GM23338 (cell line): ENCODE data around the gene PDE4B. TPM values are rescaled to one million over a fixed set of nuclear protein-coding genes. Genes with fewer than 3 reads are reported as not detected.

Experiments used
- ATAC-seq: fragments of 200-7000 bp; cut with Tn5 transposase; 3 replicates; pipeline ENCODE4 v1.9.1; 2020
- DNase-seq: peaks from one replicate; pipeline ENCODE4 v3.0.0-alpha.2; 2015; ENCODE audit warnings: low spot score
- H2AFZ ChIP-seq: fragments of 200-600 bp; sonication (generic); 2 replicates; pipeline ENCODE4 v1.8.0; 2016; ENCODE audit warnings: antibody characterized with exemption, mild to moderate bottlenecking, moderate library complexity
- H3F3A ChIP-seq: fragments of 200-600 bp; sonication (generic); replicated peaks from 2 replicates; pipeline ENCODE4 v1.8.0; 2017; ENCODE audit warnings: antibody characterized with exemption, mixed run types, low read depth
- H3K27ac ChIP-seq: fragments of 200-600 bp; sonication (generic); 2 replicates; pipeline ENCODE4 v1.6.1; 2016; ENCODE audit warnings: low read depth
- H3K27me3 ChIP-seq: fragments of 200-600 bp; sonication (generic); 2 replicates; pipeline ENCODE4 v1.8.0; 2016; ENCODE audit warnings: mild to moderate bottlenecking, mixed run types, moderate library complexity; ENCODE audit not compliant: insufficient read depth
- H3K36me3 ChIP-seq: fragments of 200-600 bp; sonication (generic); 2 replicates; pipeline ENCODE4 v1.8.0; 2016; ENCODE audit warnings: mild to moderate bottlenecking; ENCODE audit not compliant: insufficient read depth
- H3K4me1 ChIP-seq: fragments of 200-600 bp; sonication (generic); 2 replicates; pipeline ENCODE4 v1.8.0; 2016; ENCODE audit warnings: mild to moderate bottlenecking, moderate library complexity; ENCODE audit not compliant: insufficient read depth
- H3K4me2 ChIP-seq: fragments of 200-600 bp; sonication (generic); 2 replicates; pipeline ENCODE4 v1.7.1; 2017; ENCODE audit warnings: mixed run types
- H3K4me3 ChIP-seq: fragments of 200-600 bp; sonication (generic); 2 replicates; pipeline ENCODE4 v1.6.1; 2016; ENCODE audit warnings: mixed run types
- H3K79me2 ChIP-seq: fragments of 200-600 bp; sonication (generic); replicated peaks from 2 replicates; pipeline ENCODE4 v1.8.0; 2017; ENCODE audit warnings: mild to moderate bottlenecking; ENCODE audit not compliant: insufficient read depth
- H3K9me2 ChIP-seq: fragments of 200-600 bp; sonication (generic); 2 replicates; pipeline ENCODE4 v1.8.0; 2017; ENCODE audit not compliant: insufficient read depth
- H4K20me1 ChIP-seq: fragments of 200-600 bp; sonication (generic); replicated peaks from 2 replicates; pipeline ENCODE4 v1.8.0; 2017; ENCODE audit warnings: mild to moderate bottlenecking; ENCODE audit not compliant: insufficient read depth
- H3K27ac Mint-ChIP-seq: 2 replicates; pipeline ENCODE4 v1.8.0; 2020; ENCODE audit warnings: inconsistent platforms, mild to moderate bottlenecking, moderate library complexity, mixed read lengths
- H3K27me3 Mint-ChIP-seq: 3 replicates; pipeline ENCODE4 v1.8.0; 2022; ENCODE audit warnings: low read depth, mild to moderate bottlenecking, moderate library complexity, mixed read lengths, inconsistent platforms; ENCODE audit not compliant: insufficient read depth, poor library complexity
- H3K36me3 Mint-ChIP-seq: 3 replicates; pipeline ENCODE4 v1.8.0; 2021; ENCODE audit warnings: low read depth, mild to moderate bottlenecking, inconsistent platforms, moderate library complexity, mixed read lengths
- H3K4me1 Mint-ChIP-seq: 3 replicates; pipeline ENCODE4 v1.8.0; 2020; ENCODE audit warnings: mild to moderate bottlenecking, inconsistent platforms, mixed read lengths
- H3K4me3 Mint-ChIP-seq: 3 replicates; pipeline ENCODE4 v1.8.0; 2021; ENCODE audit warnings: moderate library complexity, mild to moderate bottlenecking, inconsistent platforms, mixed read lengths
- H3K9me3 Mint-ChIP-seq: 3 replicates; pipeline ENCODE4 v1.8.0; 2020; ENCODE audit warnings: moderate library complexity, mild to moderate bottlenecking, inconsistent platforms, mixed read lengths
- CTCF ChIP-seq, 2 experiments: fragments of 200-600 bp in 1 of 2; sonication (generic) in 1 of 2; conservative IDR thresholded peaks; 2 replicates each; pipeline versions ENCODE4 v1.5.1 to v1.6.1; 2016 to 2017; ENCODE audit warnings: antibody characterized with exemption in 2 of 2, low read depth in 2 of 2, mild to moderate bottlenecking in 2 of 2, moderate library complexity in 1 of 2
- EZH2phosphoT487 ChIP-seq: fragments of 200-600 bp; sonication (generic); IDR thresholded peaks from one replicate; pipeline ENCODE4 v1.8.1; 2018; ENCODE audit warnings: antibody characterized with exemption; ENCODE audit not compliant: unreplicated experiment
- POLR2AphosphoS5 ChIP-seq: IDR thresholded peaks from 2 replicates; pipeline ENCODE4 v1.6.1; 2016; ENCODE audit warnings: antibody characterized with exemption, low read depth
- ZNF114 ChIP-seq: fragments of 250-450 bp; sonication (Bioruptor Pico); IDR thresholded peaks from 2 replicates; pipeline ENCODE4 v1.5.0; 2020; ENCODE audit warnings: mild to moderate bottlenecking, moderate library complexity
- ZNF462 ChIP-seq: fragments of 250-450 bp; sonication (Bioruptor Pico); IDR thresholded peaks from 2 replicates; pipeline ENCODE4 v1.5.0; 2020; ENCODE audit warnings: mild to moderate bottlenecking, moderate library complexity
- polyA plus RNA-seq: library from polyadenylated mRNA; unstranded; fragments of >200 nt; fragmentation: Nextera tagmentation; extraction: Ambion mirVana; gene quantifications from 2 replicates; pipeline ENCODE4 v1.2.1, GENCODE V29; 2016
- total RNA-seq: library from RNA; depleted of rRNA; stranded (reverse); fragments of >200 nt; shearing (Covaris generic); gene quantifications from 2 replicates; pipeline ENCODE4 v1.2.3, GENCODE V29; 2014

The PDE4B gene
- total and polyA plus RNA-seq, 2 experiments from 2014 or later = 14.0 to 25.6 TPM

GRCh38 chr1:66298464-66298863, 505.8 kb downstream of the PDE4B start:
- no peaks in the 10 kb centered on the region for H3K27me3 Mint-ChIP-seq
- H3K4me1 Mint-ChIP-seq = no peaks in the 10 kb centered on the region
- Histone ChIP-seq H3K4me3 (no peak overlapping the region), H4K20me1 (no peaks in the 10 kb centered on the region), H3K9me2 (no peaks in the 10 kb centered on the region; the same call in 1 of the 2 replicates), H3F3A (no peaks in the 10 kb centered on the region), H3K36me3 (no peaks in the 10 kb centered on the region), H3K79me2 (no peaks in the 10 kb centered on the region), H3K4me1 (no peaks in the 10 kb centered on the region), H3K27ac (no peak overlapping the region), H3K27me3 (no peaks in the 10 kb centered on the region), H2AFZ (no peak overlapping the region), H3K4me2 (no peak overlapping the region)
- TF ChIP-seq ZNF114 (CRISPR knock-in tag) (no peak), ZNF462 (CRISPR knock-in tag) (no peak), POLR2AphosphoS5 (no peak), EZH2phosphoT487 (no peak), CTCF (conservative IDR thresholded peaks at IDR 0.05; ENCODE audit: low read depth in 2 of 2) (no peak)
- no peaks in the 10 kb centered on the region for H3K36me3 Mint-ChIP-seq
- DNase-seq = no peak
- no peak overlapping the region for H3K4me3 Mint-ChIP-seq
- ATAC-seq = no peak
- no peaks in the 10 kb centered on the region for H3K9me3 Mint-ChIP-seq
- no peak overlapping the region for H3K27ac Mint-ChIP-seq
